ENCODE measurements around the gene TMOD3.

The TMOD3 gene

GRCh38 chr15:51842852-51843737 lies 13.6 kb downstream of the TMOD3 start:
- no peak overlapping the region for H3K4me3 ChIP-seq (ENCODE audit: low read depth, low read length)
- TF ChIP-seq, protein P1, sequence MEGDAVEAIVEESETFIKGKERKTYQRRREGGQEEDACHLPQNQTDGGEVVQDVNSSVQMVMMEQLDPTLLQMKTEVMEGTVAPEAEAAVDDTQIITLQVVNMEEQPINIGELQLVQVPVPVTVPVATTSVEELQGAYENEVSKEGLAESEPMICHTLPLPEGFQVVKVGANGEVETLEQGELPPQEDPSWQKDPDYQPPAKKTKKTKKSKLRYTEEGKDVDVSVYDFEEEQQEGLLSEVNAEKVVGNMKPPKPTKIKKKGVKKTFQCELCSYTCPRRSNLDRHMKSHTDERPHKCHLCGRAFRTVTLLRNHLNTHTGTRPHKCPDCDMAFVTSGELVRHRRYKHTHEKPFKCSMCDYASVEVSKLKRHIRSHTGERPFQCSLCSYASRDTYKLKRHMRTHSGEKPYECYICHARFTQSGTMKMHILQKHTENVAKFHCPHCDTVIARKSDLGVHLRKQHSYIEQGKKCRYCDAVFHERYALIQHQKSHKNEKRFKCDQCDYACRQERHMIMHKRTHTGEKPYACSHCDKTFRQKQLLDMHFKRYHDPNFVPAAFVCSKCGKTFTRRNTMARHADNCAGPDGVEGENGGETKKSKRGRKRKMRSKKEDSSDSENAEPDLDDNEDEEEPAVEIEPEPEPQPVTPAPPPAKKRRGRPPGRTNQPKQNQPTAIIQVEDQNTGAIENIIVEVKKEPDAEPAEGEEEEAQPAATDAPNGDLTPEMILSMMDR (IDR thresholded peaks at IDR 0.05; ENCODE audit: low read depth, low read length) = no peak
- TF ChIP-seq MYC (IDR thresholded peaks at IDR 0.05; ENCODE audit: low read depth, low read length) = no peak
- TF ChIP-seq POLR2A (IDR thresholded peaks at IDR 0.05; ENCODE audit: extremely low read depth, insufficient read length) = no peak
- DNase-seq (ENCODE audit: low read depth) = peak; percentile 38

GRCh38 chr15:51844747-51845426 lies 15.4 kb downstream of the TMOD3 start:
- no peak for DNase-seq (ENCODE audit: low read depth)
- TF ChIP-seq MYC (IDR thresholded peaks at IDR 0.05; ENCODE audit: low read depth, low read length) (no peak), POLR2A (IDR thresholded peaks at IDR 0.05; ENCODE audit: extremely low read depth, insufficient read length) (no peak), MAX (IDR thresholded peaks at IDR 0.05; ENCODE audit: low read depth, low read length) (no peak)
- TF ChIP-seq, protein P1 (IDR thresholded peaks at IDR 0.05; ENCODE audit: low read depth, low read length) = no peak
- no peak overlapping the region for H3K4me3 ChIP-seq (ENCODE audit: low read depth, low read length)

GRCh38 chr15:51846066-51846462 lies 16.6 kb downstream of the TMOD3 start:
- TF ChIP-seq MYC (IDR thresholded peaks at IDR 0.05; ENCODE audit: low read depth, low read length) (no peak), MAX (IDR thresholded peaks at IDR 0.05; ENCODE audit: low read depth, low read length) (no peak), POLR2A (IDR thresholded peaks at IDR 0.05; ENCODE audit: extremely low read depth, insufficient read length) (no peak)
- TF ChIP-seq, protein P1 (IDR thresholded peaks at IDR 0.05; ENCODE audit: low read depth, low read length) = no peak
- no peak overlapping the region for H3K4me3 ChIP-seq (ENCODE audit: low read depth, low read length)
- peak; percentile 5 for DNase-seq (ENCODE audit: low read depth)

DNA sequence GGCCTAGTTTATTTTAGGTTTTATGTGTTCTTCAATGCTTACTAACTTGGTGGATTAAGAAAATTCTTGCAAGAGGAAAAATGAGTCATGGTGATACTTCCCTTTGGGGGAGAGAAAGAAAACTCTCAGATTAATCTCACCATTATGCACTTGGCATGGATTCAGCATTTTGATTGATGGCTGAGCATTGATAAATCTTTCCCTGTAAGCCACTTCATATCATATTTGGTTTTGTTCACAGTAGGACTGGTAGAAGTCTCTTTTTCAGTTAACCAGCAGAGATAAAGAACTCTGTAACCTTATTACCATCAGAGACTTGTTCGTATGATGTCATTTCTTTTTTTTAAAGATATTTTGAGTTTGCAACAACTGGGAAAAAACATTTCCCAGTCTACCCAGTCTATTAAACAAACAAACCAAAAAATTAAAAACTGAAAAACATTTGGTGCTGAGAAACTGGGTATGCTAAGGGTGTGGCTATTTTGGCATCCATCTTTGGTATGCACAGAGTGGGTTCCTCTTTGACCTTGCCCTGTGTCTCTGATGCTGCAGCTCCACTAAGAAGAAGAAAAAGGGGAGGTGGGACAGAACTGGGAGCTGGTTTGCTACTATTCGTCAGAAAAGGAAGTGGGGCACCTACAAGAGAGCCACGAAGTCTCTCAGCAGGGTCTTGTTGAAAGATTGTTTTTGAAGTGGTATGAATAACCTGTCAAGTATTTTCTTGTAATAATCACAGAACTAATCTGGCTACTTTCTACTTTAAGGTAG lies 17.2 kb downstream of the TMOD3 start:
- H3K4me3 ChIP-seq (ENCODE audit: low read depth, low read length) = no peak overlapping the region
- DNase-seq (ENCODE audit: low read depth) = peak; percentile 53
- TF ChIP-seq POLR2A (IDR thresholded peaks at IDR 0.05; ENCODE audit: extremely low read depth, insufficient read length) (no peak), MYC (IDR thresholded peaks at IDR 0.05; ENCODE audit: low read depth, low read length) (no peak), MAX (IDR thresholded peaks at IDR 0.05; ENCODE audit: low read depth, low read length) (no peak)
- TF ChIP-seq, protein P1 (IDR thresholded peaks at IDR 0.05; ENCODE audit: low read depth, low read length) = no peak

DNA sequence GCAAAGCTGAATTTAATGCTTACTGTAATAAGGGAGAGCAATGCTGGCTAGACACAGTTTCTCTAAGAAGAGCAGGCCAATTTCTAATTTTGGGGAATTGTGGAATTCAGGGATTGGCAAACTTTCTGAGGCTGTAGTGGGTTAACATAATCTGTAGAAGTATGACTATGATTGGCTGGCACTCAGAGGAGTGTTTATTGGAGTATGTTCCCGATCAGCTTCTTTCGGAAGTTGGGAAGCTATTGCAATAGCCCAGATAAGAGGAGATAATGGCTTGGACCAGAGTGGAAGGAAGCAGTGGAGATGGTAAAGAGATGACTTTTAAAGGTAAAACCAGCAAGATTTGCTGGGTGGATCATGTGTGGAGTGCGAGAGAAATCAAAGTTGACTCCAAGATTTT lies 19.4 kb downstream of the TMOD3 start:
- no peak overlapping the region for H3K4me3 ChIP-seq (ENCODE audit: low read depth, low read length)
- DNase-seq (ENCODE audit: low read depth) = no peak
- TF ChIP-seq POLR2A (IDR thresholded peaks at IDR 0.05; ENCODE audit: extremely low read depth, insufficient read length) = no peak
- TF ChIP-seq, protein P1 (IDR thresholded peaks at IDR 0.05; ENCODE audit: low read depth, low read length) = no peak
- TF ChIP-seq MYC (IDR thresholded peaks at IDR 0.05; ENCODE audit: low read depth, low read length) = no peak
- no peak for TF ChIP-seq MAX (IDR thresholded peaks at IDR 0.05; ENCODE audit: low read depth, low read length)

Data from NB4 (cell line).